HG02973 (cell line): Measurements from ENCODE around the gene ATXN1.
"Not testable (repeated sequence)": the region's sequence is repeated elsewhere in the genome, so short reads cannot be mapped to it uniquely, and the experiment has no call there.

Experiments
- ATAC-seq: cut with Tn5 transposase; IDR thresholded peaks from one replicate; pipeline ENCODE4 v1.9.1; 2021; ENCODE audit warnings: moderate library complexity; ENCODE audit not compliant: unreplicated experiment

The ATXN1 gene

GRCh38 chr6:16760516-16761470 lies at the start of gene ATXN1:
Gene ATXN1 (minus strand): TSS chr6:16761460.
- ATAC-seq, result no peak

- no peak for ATAC-seq
These were observed 49.2 kb upstream of the ATXN1 start for GRCh38 chr6:16810411-16810810.

- ATAC-seq, result no peak
These were observed 48.6 kb upstream of the ATXN1 start for GRCh38 chr6:16809753-16810358.

GRCh38 chr6:16807956-16808355 lies 46.7 kb upstream of the ATXN1 start:
- no peak for ATAC-seq

- ATAC-seq, result no peak
These were observed 45.1 kb upstream of the ATXN1 start for GRCh38 chr6:16806363-16806762.

GRCh38 chr6:16805243-16805950 lies 44.1 kb upstream of the ATXN1 start:
- no peak for ATAC-seq

GRCh38 chr6:16804546-16805242 lies 43.4 kb upstream of the ATXN1 start:
- ATAC-seq, result no peak

- no peak for ATAC-seq
These were observed 42.3 kb upstream of the ATXN1 start for GRCh38 chr6:16803294-16804200.

GRCh38 chr6:16802071-16802470 lies 40.8 kb upstream of the ATXN1 start:
- no peak for ATAC-seq

GRCh38 chr6:16800942-16801341 lies 39.7 kb upstream of the ATXN1 start:
- ATAC-seq, result no peak

GRCh38 chr6:16800341-16800740 lies 39.1 kb upstream of the ATXN1 start:
- no peak for ATAC-seq

- no peak for ATAC-seq
These were observed 38.3 kb upstream of the ATXN1 start for GRCh38 chr6:16799279-16800193.

- no peak for ATAC-seq
These were observed 32.7 kb upstream of the ATXN1 start for GRCh38 chr6:16793828-16794412.

- no peak for ATAC-seq
These were observed 28.2 kb upstream of the ATXN1 start for GRCh38 chr6:16789329-16790038.

- no peak for ATAC-seq
These were observed 25.9 kb upstream of the ATXN1 start for GRCh38 chr6:16787128-16787682.

- ATAC-seq, result no peak
These were observed 24.2 kb upstream of the ATXN1 start for GRCh38 chr6:16785496-16785895.

- not testable (repeated sequence) for ATAC-seq
These were observed 23.7 kb upstream of the ATXN1 start for GRCh38 chr6:16784957-16785356.
